ENCODE measurements around the gene IPCEF1.

Gene IPCEF1

GRCh38 chr6:154381548-154381947 lies 24.9 kb upstream of the IPCEF1 start:
- no peak for DNase-seq (ENCODE audit: extremely low read depth, insufficient read length)
- TF ChIP-seq CTCF (IDR thresholded peaks at IDR 0.05; ENCODE audit: insufficient read depth, low read length, poor library complexity, severe bottlenecking): no peak
- Histone ChIP-seq H3K36me3 (ENCODE audit: control insufficient read depth, insufficient read depth, low read length) (no peaks in the 10 kb centered on the region), H3K4me3 (replicated peaks; ENCODE audit: low read depth, low read length) (no peak overlapping the region), H3K27me3 (replicated peaks; ENCODE audit: control insufficient read depth, insufficient read depth, low read length) (no peaks in the 10 kb centered on the region)

- no peak for TF ChIP-seq CTCF (IDR thresholded peaks at IDR 0.05; ENCODE audit: insufficient read depth, low read length, poor library complexity, severe bottlenecking)
- no peaks in the 10 kb centered on the region for H3K27me3 ChIP-seq (replicated peaks; ENCODE audit: control insufficient read depth, insufficient read depth, low read length)
- no peak overlapping the region for H3K4me3 ChIP-seq (replicated peaks; ENCODE audit: low read depth, low read length)
- no peaks in the 10 kb centered on the region for H3K36me3 ChIP-seq (ENCODE audit: control insufficient read depth, insufficient read depth, low read length)
- DNase-seq (ENCODE audit: extremely low read depth, insufficient read length): no peak
These were observed 24.1 kb upstream of the IPCEF1 start for GRCh38 chr6:154380741-154381140.

GRCh38 chr6:154379585-154379984 lies 23.0 kb upstream of the IPCEF1 start:
- TF ChIP-seq CTCF (IDR thresholded peaks at IDR 0.05; ENCODE audit: insufficient read depth, low read length, poor library complexity, severe bottlenecking): no peak
- DNase-seq (ENCODE audit: extremely low read depth, insufficient read length): no peak
- Histone ChIP-seq H3K36me3 (ENCODE audit: control insufficient read depth, insufficient read depth, low read length) (no peaks in the 10 kb centered on the region), H3K27me3 (replicated peaks; ENCODE audit: control insufficient read depth, insufficient read depth, low read length) (no peaks in the 10 kb centered on the region), H3K4me3 (replicated peaks; ENCODE audit: low read depth, low read length) (no peak overlapping the region)

GRCh38 chr6:154378518-154378917 lies 21.9 kb upstream of the IPCEF1 start:
- no peak for TF ChIP-seq CTCF (IDR thresholded peaks at IDR 0.05; ENCODE audit: insufficient read depth, low read length, poor library complexity, severe bottlenecking)
- H3K36me3 ChIP-seq (ENCODE audit: control insufficient read depth, insufficient read depth, low read length): no peaks in the 10 kb centered on the region
- no peaks in the 10 kb centered on the region for H3K27me3 ChIP-seq (replicated peaks; ENCODE audit: control insufficient read depth, insufficient read depth, low read length)
- no peak for DNase-seq (ENCODE audit: extremely low read depth, insufficient read length)
- H3K4me3 ChIP-seq (replicated peaks; ENCODE audit: low read depth, low read length): no peak overlapping the region

- Histone ChIP-seq H3K27me3 (replicated peaks; ENCODE audit: control insufficient read depth, insufficient read depth, low read length) (no peaks in the 10 kb centered on the region), H3K36me3 (ENCODE audit: control insufficient read depth, insufficient read depth, low read length) (no peaks in the 10 kb centered on the region), H3K4me3 (replicated peaks; ENCODE audit: low read depth, low read length) (no peak overlapping the region)
- DNase-seq (ENCODE audit: extremely low read depth, insufficient read length): no peak
- no peak for TF ChIP-seq CTCF (IDR thresholded peaks at IDR 0.05; ENCODE audit: insufficient read depth, low read length, poor library complexity, severe bottlenecking)
These were observed 21.1 kb upstream of the IPCEF1 start for GRCh38 chr6:154377726-154378125.

- Histone ChIP-seq H3K27me3 (replicated peaks; ENCODE audit: control insufficient read depth, insufficient read depth, low read length) (no peaks in the 10 kb centered on the region), H3K36me3 (ENCODE audit: control insufficient read depth, insufficient read depth, low read length) (no peaks in the 10 kb centered on the region), H3K4me3 (replicated peaks; ENCODE audit: low read depth, low read length) (no peak overlapping the region)
- DNase-seq (ENCODE audit: extremely low read depth, insufficient read length): no peak
- TF ChIP-seq CTCF (IDR thresholded peaks at IDR 0.05; ENCODE audit: insufficient read depth, low read length, poor library complexity, severe bottlenecking): no peak
These were observed 17.4 kb upstream of the IPCEF1 start for GRCh38 chr6:154373971-154374370.

All from GM06990 (cell line).